ENCODE data around the gene BAIAP3.
"Not testable (repeated sequence)": the region's sequence is repeated elsewhere in the genome, so short reads cannot be mapped to it uniquely, and the experiment has no call there.

Gene BAIAP3

GRCh38 chr16:1317479-1318267, 15.8 kb upstream of the BAIAP3 start:
- no peak for DNase-seq

DNA sequence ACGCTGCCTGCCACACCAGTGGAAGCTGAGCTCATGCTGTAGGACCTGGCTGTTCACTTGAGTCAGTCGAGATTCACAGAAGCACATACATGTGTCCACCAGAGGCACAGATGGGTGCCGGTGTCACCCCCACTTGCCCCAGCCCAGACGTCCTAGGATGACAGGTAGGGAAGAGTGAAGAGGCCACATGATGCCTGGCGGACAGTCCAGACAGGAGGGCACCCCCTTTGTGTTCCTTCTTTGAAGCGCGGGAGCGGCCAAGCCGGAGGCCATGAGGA, 15.2 kb upstream of the BAIAP3 start:
- no peak for DNase-seq

- no peak for DNase-seq
Observed at GRCh38 chr16:1319041-1319440, 14.4 kb upstream of the BAIAP3 start.

GRCh38 chr16:1320097-1320496, 13.3 kb upstream of the BAIAP3 start:
- DNase-seq: no peak

GRCh38 chr16:1320658-1321240, 12.7 kb upstream of the BAIAP3 start:
- DNase-seq: no peak

GRCh38 chr16:1322407-1322806, 11.0 kb upstream of the BAIAP3 start:
- no peak for DNase-seq

GRCh38 chr16:1323296-1324239, 9.9 kb upstream of the BAIAP3 start:
- no peak for DNase-seq

- DNase-seq: no peak
Observed at GRCh38 chr16:1324286-1324826, 9.1 kb upstream of the BAIAP3 start.

GRCh38 chr16:1325261-1325660, 8.2 kb upstream of the BAIAP3 start:
- DNase-seq: no peak

DNA sequence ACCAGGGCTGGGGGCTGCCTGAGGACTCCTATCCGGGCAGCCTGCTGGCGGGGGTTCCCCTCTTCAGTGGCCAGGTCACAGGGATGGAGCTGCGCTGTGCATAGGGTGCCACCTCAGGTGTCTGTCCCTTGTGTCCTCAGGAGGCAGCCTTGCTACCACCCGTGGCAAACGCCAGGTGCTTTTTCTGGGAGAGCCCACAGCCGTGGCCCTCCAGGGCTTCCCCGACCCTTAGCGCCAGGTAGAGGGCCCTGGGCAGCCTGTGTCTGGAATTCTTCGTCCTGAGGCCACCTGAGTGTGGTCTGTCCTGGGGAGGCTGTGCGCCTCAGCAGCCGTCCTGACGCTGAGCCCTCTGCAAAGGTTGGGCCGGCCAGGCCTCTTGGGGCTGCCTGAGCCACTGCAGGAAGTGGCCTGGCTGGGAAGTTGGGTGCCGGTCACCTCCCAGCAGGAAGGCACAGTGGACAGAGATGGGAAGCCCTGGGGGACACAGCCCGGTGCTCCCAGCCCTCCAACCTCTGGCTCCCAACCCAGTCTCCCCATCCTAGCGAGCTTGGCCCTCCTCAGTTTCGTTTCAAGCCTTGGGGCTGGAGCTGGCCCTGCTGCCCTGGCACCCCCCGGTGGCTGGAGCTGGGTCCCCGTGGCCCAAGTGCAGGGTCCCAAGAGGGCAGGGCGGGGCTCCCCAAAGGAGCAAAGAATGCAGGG, 7.6 kb upstream of the BAIAP3 start:
- DNase-seq: no peak

GRCh38 chr16:1326391-1326790, 7.1 kb upstream of the BAIAP3 start:
- DNase-seq: no peak

DNA sequence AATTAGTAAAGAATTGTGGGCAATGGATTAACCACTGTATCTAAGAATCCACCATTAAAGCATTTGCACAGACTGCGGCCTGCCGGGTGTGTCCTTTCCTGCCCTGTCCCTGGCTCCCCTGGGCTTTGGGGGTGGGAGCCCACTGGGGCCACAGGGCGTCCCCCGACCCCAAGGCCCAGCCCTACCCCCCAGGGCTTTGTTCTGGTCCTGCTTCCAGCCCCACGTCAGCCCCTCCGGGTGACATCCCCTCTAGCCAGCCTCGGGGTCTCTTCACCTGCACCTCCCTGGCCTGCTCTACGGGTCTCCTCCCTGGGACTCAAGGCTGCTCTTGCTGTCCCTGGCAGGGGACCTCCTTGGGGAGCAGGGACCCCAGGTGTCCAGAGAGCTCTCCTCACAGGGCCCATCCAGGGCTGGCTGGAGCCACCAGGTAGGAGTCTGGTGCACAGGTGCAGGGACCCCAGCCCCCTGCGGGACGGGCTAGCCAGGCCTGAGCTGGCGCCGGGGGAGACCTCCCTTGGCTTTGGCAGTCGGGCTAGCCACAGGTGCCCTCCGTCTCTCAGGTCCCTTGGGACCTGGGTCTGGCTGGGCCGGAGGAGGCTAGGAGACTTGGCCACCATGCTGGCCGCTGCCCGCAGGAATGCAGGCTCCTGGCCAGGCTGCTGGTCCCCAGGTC, 6.4 kb upstream of the BAIAP3 start:
- DNase-seq: no peak

- no peak for DNase-seq
Observed at GRCh38 chr16:1327619-1327947, 5.9 kb upstream of the BAIAP3 start.

DNA sequence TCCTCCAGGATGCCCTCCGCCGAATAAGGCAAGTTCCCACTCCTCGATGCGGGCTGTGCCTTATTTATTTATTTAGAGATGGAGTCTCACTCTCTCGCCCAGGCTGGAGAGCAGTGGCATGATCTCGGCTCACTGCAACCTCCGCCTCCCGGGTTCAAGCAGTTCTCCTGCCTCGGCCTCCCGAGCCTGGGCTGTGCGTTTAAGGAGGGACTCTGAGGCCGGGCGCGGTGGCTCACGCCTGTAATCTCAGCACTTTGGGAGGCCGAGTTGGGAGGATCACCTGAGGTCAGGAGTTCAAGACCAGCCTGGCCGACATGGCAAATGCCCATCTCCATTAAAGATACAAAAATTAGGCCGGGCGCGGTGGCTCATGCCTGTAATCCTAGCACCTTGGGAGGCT, 5.3 kb upstream of the BAIAP3 start:
- not testable (repeated sequence) for DNase-seq

- DNase-seq: not testable (repeated sequence)
Observed at GRCh38 chr16:1328961-1329360, 4.5 kb upstream of the BAIAP3 start.

DNA sequence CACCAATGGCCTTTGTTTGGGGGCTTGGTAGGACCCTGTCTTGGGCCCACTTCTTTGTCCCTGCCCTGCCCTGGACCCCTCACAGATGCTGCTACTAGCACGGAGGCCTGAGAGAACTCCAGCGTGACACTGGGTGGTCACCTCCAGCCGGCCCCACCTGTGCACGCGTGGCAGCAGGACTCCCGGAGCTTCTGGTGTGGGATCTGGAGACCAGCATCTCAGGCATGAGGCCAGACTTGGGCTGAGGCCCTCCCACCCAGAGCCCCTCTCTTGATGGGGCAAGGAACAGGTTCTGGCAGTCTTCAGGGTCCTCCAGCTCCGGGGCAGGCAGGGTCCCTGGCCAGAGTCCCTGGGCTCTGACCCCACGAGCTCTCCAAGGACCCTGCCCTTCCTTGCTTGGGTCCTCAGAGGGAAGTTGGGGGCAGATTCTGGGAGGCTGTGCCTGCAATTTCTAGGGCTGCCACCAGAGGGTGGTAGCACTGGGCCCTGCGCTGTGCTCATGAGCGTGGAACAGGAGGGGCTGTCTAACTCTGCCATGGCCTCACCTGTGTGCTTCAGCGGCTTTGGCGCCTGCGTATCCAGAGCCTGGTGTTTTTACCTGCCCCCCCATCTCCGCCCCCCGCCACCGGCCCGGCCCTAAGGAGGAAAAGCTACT, 3.1 kb upstream of the BAIAP3 start:
- DNase-seq: no peak

DNA sequence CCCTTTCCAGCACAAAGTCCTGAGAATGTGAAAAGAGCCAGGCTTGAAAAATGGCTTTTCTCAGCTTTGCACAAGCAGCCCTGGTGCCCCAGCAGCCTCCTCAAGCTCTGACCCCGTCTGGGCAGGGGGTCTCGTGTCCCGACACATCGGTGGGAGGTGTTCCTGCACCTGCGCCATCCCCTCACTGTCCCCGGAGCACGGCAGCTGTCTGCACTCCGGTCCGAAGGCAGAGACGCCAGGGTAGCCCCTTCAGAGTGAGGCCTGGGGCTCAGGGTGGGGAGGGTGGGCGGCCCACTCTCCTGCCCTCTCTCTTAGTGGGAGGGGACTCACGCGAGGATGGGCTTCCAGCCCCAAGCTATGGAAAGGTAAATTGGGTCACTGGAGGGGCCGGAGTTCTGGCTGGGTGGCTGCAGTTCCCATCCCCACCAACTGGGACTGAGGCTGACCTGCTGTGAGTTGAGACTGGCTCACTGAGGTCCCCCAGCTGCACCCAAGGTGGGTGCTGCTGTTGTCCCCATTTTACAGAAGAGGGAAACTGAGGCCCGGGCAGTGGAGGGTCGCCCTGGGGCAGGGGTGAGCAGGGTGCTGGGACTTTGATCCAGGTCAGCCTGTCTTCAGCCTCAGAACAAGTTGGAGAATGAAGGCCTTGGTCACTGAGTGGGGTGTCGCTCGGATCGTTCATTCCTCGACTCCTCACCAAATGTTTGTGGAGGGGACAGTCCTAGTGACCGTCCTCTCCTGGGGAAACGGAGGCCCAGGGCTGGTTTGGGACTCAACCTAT, 2.3 kb upstream of the BAIAP3 start:
- DNase-seq: no peak

GRCh38 chr16:1331712-1332617, 1.5 kb upstream of the BAIAP3 start:
- no peak for DNase-seq

- no peak for DNase-seq
Observed at GRCh38 chr16:1332618-1333148, 762 bp upstream of the BAIAP3 start.

Data from GF-D8 (cell line).